ENCODE results near the gene SOX10. TPM values are rescaled to one million over a fixed set of nuclear protein-coding genes. Genes with fewer than 3 reads are reported as not detected.

The SOX10 gene
- total RNA-seq, 2 experiments from 2014 or later, result not detected

GRCh38 chr22:37967147-37967546 is 17.2 kb downstream of the SOX10 start:
- Histone ChIP-seq H3K4me3 (ENCODE audit: low read length) (no peak overlapping the region), H3K9me3 (ENCODE audit: control insufficient read depth in 1 of 2, insufficient read depth in 1 of 2, low read length in 2 of 2) (no peaks in the 10 kb centered on the region), H3K27me3 (ENCODE audit: control insufficient read depth in 1 of 2, insufficient read depth in 2 of 2, low read length in 2 of 2) (no peaks in the 10 kb centered on the region), H3K36me3 (ENCODE audit: insufficient read depth, low read length) (peaks cover 52% of the 10 kb centered on the region), H3K4me1 (ENCODE audit: insufficient read depth, low read length) (no peaks in the 10 kb centered on the region), H3K27ac (ENCODE audit: low read depth in 1 of 2, low read length in 2 of 2) (no peak overlapping the region)
- no peak for TF ChIP-seq CTCF (IDR thresholded peaks at IDR 0.05)
- H3K9me3 Mint-ChIP-seq, result no peaks in the 10 kb centered on the region
- H3K4me1 Mint-ChIP-seq (ENCODE audit: low read depth), result peaks cover 6% of the 10 kb centered on the region
- no peak overlapping the region for H3K4me3 Mint-ChIP-seq
- intact Hi-C loops (cut with DNase I, micrococcal nuclease), result no loop called here
- DNase-seq, result no peak
- POLR2A ChIA-PET, result no interaction called here
- H3K27ac Mint-ChIP-seq, result no peak overlapping the region
- CTCF ChIA-PET, result no interaction called here
- H3K27me3 Mint-ChIP-seq, result no peaks in the 10 kb centered on the region
- no peak for ATAC-seq (ENCODE audit: poor library complexity)
- peaks cover 58% of the 10 kb centered on the region for H3K36me3 Mint-ChIP-seq (ENCODE audit: low read depth)

DNA sequence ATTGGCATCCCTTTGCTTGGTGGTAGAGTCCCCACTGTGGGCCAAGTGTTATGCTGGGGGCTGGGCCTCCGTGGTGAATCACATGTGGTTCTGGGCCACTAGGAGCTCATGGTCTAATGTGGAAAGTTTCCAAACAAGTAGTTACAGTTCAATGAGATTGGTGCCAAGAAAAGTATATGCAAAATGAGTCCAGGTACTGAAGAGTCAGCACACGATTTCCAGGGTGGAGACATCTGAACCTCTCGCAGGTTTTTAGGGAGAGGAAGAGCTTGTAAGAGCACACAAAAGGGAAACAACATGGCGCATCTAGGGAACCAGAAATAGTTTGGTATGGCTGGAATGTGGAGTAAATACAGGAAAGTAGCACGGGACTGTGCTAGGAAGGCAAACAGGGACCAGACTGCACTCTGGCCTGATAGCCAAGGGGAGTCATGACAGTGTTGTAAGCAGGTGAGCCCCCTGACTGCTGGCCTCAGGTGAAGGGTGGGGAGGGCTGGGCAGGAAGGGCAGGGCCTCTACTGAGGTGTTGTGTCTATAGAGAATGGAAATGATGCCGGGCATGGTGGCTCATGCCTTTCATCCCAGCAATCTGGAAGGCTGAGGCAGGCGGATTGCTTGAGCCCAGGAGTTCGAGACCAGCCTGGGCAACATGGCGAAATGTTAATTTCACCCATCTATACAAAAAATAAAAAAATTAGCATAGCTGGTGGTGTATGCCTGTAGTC is 18.3 kb downstream of the SOX10 start:
- Mint-ChIP-seq H3K27me3 (no peaks in the 10 kb centered on the region), H3K9me3 (no peaks in the 10 kb centered on the region), H3K4me1 (ENCODE audit: low read depth) (peaks cover 6% of the 10 kb centered on the region), H3K36me3 (ENCODE audit: low read depth) (peaks cover 68% of the 10 kb centered on the region), H3K27ac (no peak overlapping the region), H3K4me3 (no peak overlapping the region)
- H3K4me1 ChIP-seq (ENCODE audit: insufficient read depth, low read length), result no peaks in the 10 kb centered on the region
- ChIA-PET POLR2A (interaction anchor here (0.8 kb wide), 1 partner anchor 13 kb away, joined by 3 read pairs; the partner anchor contains the start of genes C22orf23 and POLR2F), CTCF (interaction anchor here (0.6 to 1.3 kb wide), 3 partner anchors 12 to 291 kb away, joined by 3 to 7 read pairs (median 3); partner anchors contain the start of genes C22orf23 and POLR2F)
- DNase-seq, result no peak
- no peak overlapping the region for H3K27ac ChIP-seq (ENCODE audit: low read depth in 1 of 2, low read length in 2 of 2)
- no peak for ATAC-seq (ENCODE audit: poor library complexity)
- peaks cover 55% of the 10 kb centered on the region for H3K36me3 ChIP-seq (ENCODE audit: insufficient read depth, low read length)
- no peaks in the 10 kb centered on the region for H3K27me3 ChIP-seq (ENCODE audit: control insufficient read depth in 1 of 2, insufficient read depth in 2 of 2, low read length in 2 of 2)
- TF ChIP-seq CTCF (IDR thresholded peaks at IDR 0.05), result no peak
- no peaks in the 10 kb centered on the region for H3K9me3 ChIP-seq (ENCODE audit: control insufficient read depth in 1 of 2, insufficient read depth in 1 of 2, low read length in 2 of 2)
- intact Hi-C loops (cut with DNase I, micrococcal nuclease), result loop anchor here (1.0 kb wide), 1 partner anchor 149 kb away; no protein-coding TSS in a partner anchor
- no peak overlapping the region for H3K4me3 ChIP-seq (ENCODE audit: low read length)

GRCh38 chr22:37961062-37961461 is 23.3 kb downstream of the SOX10 start:
- no peak overlapping the region for H3K27ac ChIP-seq (ENCODE audit: low read depth in 1 of 2, low read length in 2 of 2)
- no peak for TF ChIP-seq CTCF (IDR thresholded peaks at IDR 0.05)
- peaks cover 66% of the 10 kb centered on the region for H3K36me3 ChIP-seq (ENCODE audit: insufficient read depth, low read length)
- Mint-ChIP-seq H3K9me3 (no peaks in the 10 kb centered on the region), H3K4me3 (no peak overlapping the region), H3K27me3 (no peaks in the 10 kb centered on the region), H3K27ac (no peak overlapping the region), H3K36me3 (ENCODE audit: low read depth) (peaks cover 77% of the 10 kb centered on the region), H3K4me1 (ENCODE audit: low read depth) (peaks cover 30% of the 10 kb centered on the region)
- H3K27me3 ChIP-seq (ENCODE audit: control insufficient read depth in 1 of 2, insufficient read depth in 2 of 2, low read length in 2 of 2), result no peaks in the 10 kb centered on the region
- CTCF ChIA-PET, result no interaction called here
- no peak overlapping the region for H3K4me3 ChIP-seq (ENCODE audit: low read length)
- POLR2A ChIA-PET, result no interaction called here
- H3K4me1 ChIP-seq (ENCODE audit: insufficient read depth, low read length), result peaks cover 3% of the 10 kb centered on the region
- H3K9me3 ChIP-seq (ENCODE audit: control insufficient read depth in 1 of 2, insufficient read depth in 1 of 2, low read length in 2 of 2), result no peaks in the 10 kb centered on the region
- DNase-seq, result no peak
- ATAC-seq (ENCODE audit: poor library complexity), result no peak
- intact Hi-C loops (cut with DNase I, micrococcal nuclease), result no loop called here
